ENCODE results near the gene ZNF549. TPM values are rescaled to one million over a fixed set of nuclear protein-coding genes. Genes with fewer than 3 reads are reported as not detected.

ZNF549 gene
- total and polyA plus RNA-seq, 10 of the 15 experiments (the other 5 are each of a cell fraction or from before 2014, with no cell fraction given), result 0.73 to 4.0 (median 2.3) TPM

GRCh38 chr19:57599761-57600383 is 72.7 kb downstream of the ZNF549 start, which contains the start of gene ZNF530 (continued):
- peak; percentile 15 for TF ChIP-seq PBX3 (IDR thresholded peaks at IDR 0.05; ENCODE audit: insufficient replicate concordance, low read depth, low read length)
- no peak for TF ChIP-seq ZZZ3 (IDR thresholded peaks at IDR 0.05; ENCODE audit: control insufficient read depth, insufficient read length, low read depth)
- TF ChIP-seq ESRRA (IDR thresholded peaks at IDR 0.05; ENCODE audit: low read length), result no peak
- peak; percentile 84 for TF ChIP-seq NFYB (IDR thresholded peaks at IDR 0.05; ENCODE audit: insufficient read depth, low read depth, low read length)
- no peak for TF ChIP-seq MTA3 (IDR thresholded peaks at IDR 0.05; ENCODE audit: borderline replicate concordance, low read length)
- TF ChIP-seq POU2F2 (IDR thresholded peaks at IDR 0.05; ENCODE audit: borderline replicate concordance, low read depth, low read length), result 0 out of 3 replicates have a peak, but pooled peaks have one; percentile 46
- TF ChIP-seq NR2C2 (IDR thresholded peaks at IDR 0.05; ENCODE audit: borderline replicate concordance, control insufficient read depth, insufficient read length, low read depth), result no peak
- no peak for TF ChIP-seq EZH2 (IDR thresholded peaks at IDR 0.05; ENCODE audit: borderline replicate concordance, control insufficient read depth, low read depth, low read length)
- TF ChIP-seq JUNB (IDR thresholded peaks at IDR 0.05), result no peak
- TF ChIP-seq TCF12 (IDR thresholded peaks at IDR 0.05; ENCODE audit: low read depth, low read length), result no peak
- no peak for TF ChIP-seq ZNF384 (IDR thresholded peaks at IDR 0.05; ENCODE audit: borderline replicate concordance, low read depth, low read length)
- no peak for TF ChIP-seq HDAC2 (IDR thresholded peaks at IDR 0.05)
- TF ChIP-seq KDM1A (IDR thresholded peaks at IDR 0.05; ENCODE audit: borderline replicate concordance), result no peak
- TF ChIP-seq NFIC (IDR thresholded peaks at IDR 0.05; ENCODE audit: low read depth, low read length), result no peak
- TF ChIP-seq IKZF2 (IDR thresholded peaks at IDR 0.05), result no peak
- TF ChIP-seq SMAD1 (IDR thresholded peaks at IDR 0.05; ENCODE audit: low read depth, partially characterized antibody), result peak; percentile 98
- TF ChIP-seq ZNF207 (IDR thresholded peaks at IDR 0.05; ENCODE audit: borderline replicate concordance), result 0 out of 2 replicates have a peak, but pooled peaks have one; percentile 38
- TF ChIP-seq ZBTB40 (IDR thresholded peaks at IDR 0.05; ENCODE audit: borderline replicate concordance), result peak; percentile 94
- TF ChIP-seq CBX5 (IDR thresholded peaks at IDR 0.05; ENCODE audit: low read depth), result no peak
- peak in 1 of 2 experiments; percentile 18; a peak in 1 of 4 replicates for TF ChIP-seq BHLHE40 (IDR thresholded peaks at IDR 0.05; ENCODE audit: borderline replicate concordance in 1 of 2, low read depth in 2 of 2, low read length in 1 of 2)
- TF ChIP-seq MYC (IDR thresholded peaks at IDR 0.05; ENCODE audit: insufficient read depth, insufficient read length, insufficient replicate concordance, low read length, severe bottlenecking), result no peak
- no peak for TF ChIP-seq RAD51 (IDR thresholded peaks at IDR 0.05)
- no peak for TF ChIP-seq ZNF622 (IDR thresholded peaks at IDR 0.05)
- TF ChIP-seq SRF (IDR thresholded peaks at IDR 0.05; ENCODE audit: low read depth in 2 of 2, low read length in 2 of 2), result peak; percentile 69 to 76
- no peak for TF ChIP-seq NFXL1 (IDR thresholded peaks at IDR 0.05; ENCODE audit: borderline replicate concordance)

All from GM12878 (cell line).